Activated CD4-positive, alpha-beta memory T cell treated with anti-CD3 and anti-CD28 coated beads for 36 hours (primary cell): ENCODE results near the gene PLSCR5. TPM values are rescaled to one million over a fixed set of nuclear protein-coding genes. Genes with fewer than 3 reads are reported as not detected.
A peak's percentile ranks its signal among the peaks of the same experiment; 100 is the strongest.

Source experiments
- CTCF ChIA-PET: fragments of 350-600 bp; sonication (Branson Sonifier 250); formaldehyde crosslinking; loops from one replicate; lab custom pipeline; 2021; ENCODE audit warnings: antibody characterized with exemption, inconsistent platforms; lab: Charles Lee
- POLR2A ChIA-PET: fragments of 350-600 bp; sonication (Branson Sonifier 250); formaldehyde crosslinking; loops from one replicate; lab custom pipeline; 2021; ENCODE audit warnings: antibody characterized with exemption; lab: Charles Lee
- DNase-seq: peaks from one replicate; pipeline ENCODE4 v3.0.0-alpha.2; 2020
- H3K27ac Mint-ChIP-seq: one replicate; pipeline ENCODE4 v1.8.0; 2021; ENCODE audit warnings: mixed read lengths
- H3K27me3 Mint-ChIP-seq: one replicate; pipeline ENCODE4 v1.8.0; 2021; ENCODE audit warnings: mixed read lengths
- H3K36me3 Mint-ChIP-seq: one replicate; pipeline ENCODE4 v1.8.0; 2021; ENCODE audit warnings: mixed read lengths
- H3K4me1 Mint-ChIP-seq: one replicate; pipeline ENCODE4 v1.8.0; 2021; ENCODE audit warnings: low read depth, mixed read lengths
- H3K4me3 Mint-ChIP-seq: one replicate; pipeline ENCODE4 v1.8.0; 2021; ENCODE audit warnings: mild to moderate bottlenecking, mixed read lengths
- H3K9me3 Mint-ChIP-seq: one replicate; pipeline ENCODE4 v1.8.0; 2021; ENCODE audit warnings: mixed read lengths
- intact Hi-C: fragments of 100-400 bp; cut with micrococcal nuclease; formaldehyde crosslinking; loops from one replicate; pipeline ENCODE4 v1.15.1; 2023
- total RNA-seq, 2 experiments: library from RNA; stranded (reverse); gene quantifications; one replicate each; pipeline ENCODE4 v1.2.3, GENCODE V29; 2021

The PLSCR5 gene
- total RNA-seq, 2 experiments from 2014 or later = not detected

GRCh38 chr3:146626403-146627122, 21.4 kb upstream of the PLSCR5 start:
- H3K9me3 Mint-ChIP-seq = no peaks in the 10 kb centered on the region
- intact Hi-C loops = no loop called here
- H3K4me1 Mint-ChIP-seq = peaks cover 8% of the 10 kb centered on the region
- no peak overlapping the region for H3K27ac Mint-ChIP-seq
- CTCF ChIA-PET = no interaction called here
- H3K4me3 Mint-ChIP-seq = no peak overlapping the region
- no peaks in the 10 kb centered on the region for H3K36me3 Mint-ChIP-seq
- DNase-seq = no peak
- H3K27me3 Mint-ChIP-seq = no peaks in the 10 kb centered on the region
- POLR2A ChIA-PET = no interaction called here

- Mint-ChIP-seq H3K4me1 (peaks cover 8% of the 10 kb centered on the region), H3K27ac (no peak overlapping the region), H3K27me3 (no peaks in the 10 kb centered on the region), H3K4me3 (peak overlapping the region; percentile 23), H3K9me3 (no peaks in the 10 kb centered on the region), H3K36me3 (no peaks in the 10 kb centered on the region)
- ChIA-PET CTCF (no interaction called here), POLR2A (no interaction called here)
- no peak for DNase-seq
- intact Hi-C loops = no loop called here
Measured at GRCh38 chr3:146625186-146625775, 20.1 kb upstream of the PLSCR5 start.

DNA sequence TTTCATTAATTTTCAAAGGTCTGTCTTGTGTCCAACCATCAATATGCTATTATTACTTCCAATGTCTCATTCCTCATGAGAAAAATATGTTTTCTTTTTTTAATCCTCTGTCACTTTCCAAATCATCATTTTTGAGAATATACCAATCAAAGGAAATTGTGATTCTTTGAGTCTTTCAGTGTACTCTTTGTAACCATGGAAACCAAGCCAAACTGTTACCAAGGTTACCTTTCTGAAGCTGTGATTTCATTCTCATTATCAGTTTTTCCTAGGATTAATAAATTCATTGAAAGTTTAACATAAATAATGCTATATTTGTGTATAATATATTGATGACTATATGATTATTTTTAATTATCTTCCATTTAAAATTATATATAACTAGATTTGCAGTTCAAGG, 16.6 kb upstream of the PLSCR5 start:
- intact Hi-C loops = no loop called here
- ChIA-PET CTCF (no interaction called here), POLR2A (no interaction called here)
- no peak overlapping the region for H3K27ac Mint-ChIP-seq
- no peaks in the 10 kb centered on the region for H3K9me3 Mint-ChIP-seq
- no peak overlapping the region for H3K4me3 Mint-ChIP-seq
- DNase-seq = no peak
- H3K36me3 Mint-ChIP-seq = no peaks in the 10 kb centered on the region
- H3K27me3 Mint-ChIP-seq = no peaks in the 10 kb centered on the region
- peaks cover 8% of the 10 kb centered on the region for H3K4me1 Mint-ChIP-seq

GRCh38 chr3:146612015-146612414, 6.9 kb upstream of the PLSCR5 start:
- CTCF ChIA-PET = no interaction called here
- Mint-ChIP-seq H3K4me1 (no peaks in the 10 kb centered on the region), H3K36me3 (no peaks in the 10 kb centered on the region), H3K27ac (no peak overlapping the region), H3K27me3 (peaks cover 3% of the 10 kb centered on the region), H3K4me3 (no peak overlapping the region), H3K9me3 (no peaks in the 10 kb centered on the region)
- DNase-seq = no peak
- POLR2A ChIA-PET = no interaction called here
- intact Hi-C loops = no loop called here

DNA sequence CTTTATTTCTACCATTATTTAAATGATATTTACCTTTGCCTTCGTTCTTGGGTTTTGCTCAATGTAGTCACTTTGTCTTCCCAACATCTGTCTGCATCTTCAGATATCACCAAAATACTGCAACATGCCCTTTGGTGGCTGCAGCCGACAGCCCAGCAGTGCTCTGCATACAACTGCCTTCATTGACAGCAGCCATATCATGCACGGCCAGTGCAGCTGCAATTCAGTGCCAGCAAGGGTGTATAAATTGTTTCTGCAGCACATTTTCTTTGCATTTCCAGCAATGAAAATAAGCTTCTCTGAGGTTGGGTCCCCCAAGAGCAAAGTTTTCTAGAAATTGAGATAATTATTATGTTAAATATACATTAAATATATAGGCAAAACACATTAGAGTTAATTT, 6.0 kb upstream of the PLSCR5 start:
- H3K4me1 Mint-ChIP-seq = no peaks in the 10 kb centered on the region
- DNase-seq = no peak
- POLR2A ChIA-PET = no interaction called here
- no peaks in the 10 kb centered on the region for H3K9me3 Mint-ChIP-seq
- no peaks in the 10 kb centered on the region for H3K36me3 Mint-ChIP-seq
- CTCF ChIA-PET = no interaction called here
- intact Hi-C loops = no loop called here
- H3K27ac Mint-ChIP-seq = no peak overlapping the region
- peaks cover 4% of the 10 kb centered on the region for H3K27me3 Mint-ChIP-seq
- no peak overlapping the region for H3K4me3 Mint-ChIP-seq

DNA sequence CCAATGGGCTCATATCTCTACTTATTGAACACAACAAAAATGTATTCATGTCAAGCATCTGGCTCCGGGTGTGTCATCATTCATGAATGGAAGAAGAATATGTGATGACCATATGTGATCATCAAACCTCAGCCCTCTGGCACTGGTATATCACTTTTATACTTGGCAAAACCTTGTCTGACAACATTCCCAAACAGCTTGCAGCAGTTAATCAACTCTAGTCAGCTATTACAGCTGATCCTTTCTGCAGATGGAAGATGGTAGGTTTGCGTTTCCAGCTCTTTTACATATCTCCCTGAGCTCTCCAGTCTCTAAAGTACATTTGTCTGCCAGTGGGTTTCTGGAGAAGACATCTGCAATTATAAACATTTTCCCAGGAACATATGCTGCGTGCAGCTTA, 6.6 kb downstream of the PLSCR5 start:
- no peaks in the 10 kb centered on the region for H3K9me3 Mint-ChIP-seq
- no peak for DNase-seq
- intact Hi-C loops = no loop called here
- H3K4me1 Mint-ChIP-seq = no peaks in the 10 kb centered on the region
- POLR2A ChIA-PET = no interaction called here
- no peak overlapping the region for H3K27ac Mint-ChIP-seq
- peaks cover 1% of the 10 kb centered on the region for H3K27me3 Mint-ChIP-seq
- H3K4me3 Mint-ChIP-seq = no peak overlapping the region
- CTCF ChIA-PET = no interaction called here
- H3K36me3 Mint-ChIP-seq = no peaks in the 10 kb centered on the region

- Mint-ChIP-seq H3K27ac (no peak overlapping the region), H3K4me3 (no peak overlapping the region), H3K4me1 (no peaks in the 10 kb centered on the region), H3K36me3 (no peaks in the 10 kb centered on the region), H3K9me3 (no peaks in the 10 kb centered on the region), H3K27me3 (no peaks in the 10 kb centered on the region)
- DNase-seq = no peak
- intact Hi-C loops = loop anchor here (5.0 kb wide), 1 partner anchor 378 kb away; no protein-coding TSS in a partner anchor
- ChIA-PET CTCF (interaction anchor here (0.6 to 1.4 kb wide), 6 partner anchors 9 to 407 kb away, joined by 3 to 6 read pairs (median 4); no protein-coding TSS in a partner anchor), POLR2A (no interaction called here)
Measured at GRCh38 chr3:146594843-146595482, 10.2 kb downstream of the PLSCR5 start.

DNA sequence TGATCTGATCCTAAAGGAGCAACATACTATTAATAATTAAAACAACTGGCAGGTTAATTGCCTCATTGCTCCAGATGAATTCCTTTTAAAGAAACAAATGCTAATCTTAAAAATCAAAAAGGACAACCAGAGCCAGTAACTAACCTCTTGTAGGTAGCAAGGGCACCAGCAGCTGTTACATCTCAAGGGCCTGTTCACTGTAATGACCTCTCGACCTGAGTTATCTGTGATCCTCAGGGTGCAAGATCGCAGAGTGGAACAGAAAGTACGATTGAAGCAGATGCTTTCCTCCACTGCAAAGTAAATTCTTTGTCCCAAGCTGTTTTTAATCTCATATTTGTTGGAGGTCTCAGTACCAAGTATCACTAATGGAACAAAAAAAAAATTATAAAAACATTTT, 11.4 kb downstream of the PLSCR5 start:
- intact Hi-C loops = loop anchor here (5.0 kb wide), 1 partner anchor 376 kb away; no protein-coding TSS in a partner anchor
- Mint-ChIP-seq H3K4me1 (no peaks in the 10 kb centered on the region), H3K36me3 (no peaks in the 10 kb centered on the region), H3K27ac (no peak overlapping the region), H3K4me3 (no peak overlapping the region), H3K9me3 (no peaks in the 10 kb centered on the region), H3K27me3 (no peaks in the 10 kb centered on the region)
- no peak for DNase-seq
- ChIA-PET POLR2A (no interaction called here), CTCF (interaction anchor here (0.6 to 1.4 kb wide), 5 partner anchors 9 to 794 kb away, joined by 3 to 6 read pairs (median 3); no protein-coding TSS in a partner anchor)

- intact Hi-C loops = loop anchor here (1.0 to 5.0 kb wide), 2 partner anchors 50 to 373 kb away; no protein-coding TSS in a partner anchor
- H3K4me3 Mint-ChIP-seq = no peak overlapping the region
- peaks cover 2% of the 10 kb centered on the region for H3K27me3 Mint-ChIP-seq
- H3K36me3 Mint-ChIP-seq = no peaks in the 10 kb centered on the region
- no peak for DNase-seq
- no peak overlapping the region for H3K27ac Mint-ChIP-seq
- POLR2A ChIA-PET = no interaction called here
- H3K4me1 Mint-ChIP-seq = no peaks in the 10 kb centered on the region
- CTCF ChIA-PET = interaction anchor here (0.7 to 1.8 kb wide), 5 partner anchors 9 to 401 kb away, joined by 3 to 5 read pairs (median 4); no protein-coding TSS in a partner anchor
- H3K9me3 Mint-ChIP-seq = no peaks in the 10 kb centered on the region
Measured at GRCh38 chr3:146590521-146590920, 14.6 kb downstream of the PLSCR5 start.

DNA sequence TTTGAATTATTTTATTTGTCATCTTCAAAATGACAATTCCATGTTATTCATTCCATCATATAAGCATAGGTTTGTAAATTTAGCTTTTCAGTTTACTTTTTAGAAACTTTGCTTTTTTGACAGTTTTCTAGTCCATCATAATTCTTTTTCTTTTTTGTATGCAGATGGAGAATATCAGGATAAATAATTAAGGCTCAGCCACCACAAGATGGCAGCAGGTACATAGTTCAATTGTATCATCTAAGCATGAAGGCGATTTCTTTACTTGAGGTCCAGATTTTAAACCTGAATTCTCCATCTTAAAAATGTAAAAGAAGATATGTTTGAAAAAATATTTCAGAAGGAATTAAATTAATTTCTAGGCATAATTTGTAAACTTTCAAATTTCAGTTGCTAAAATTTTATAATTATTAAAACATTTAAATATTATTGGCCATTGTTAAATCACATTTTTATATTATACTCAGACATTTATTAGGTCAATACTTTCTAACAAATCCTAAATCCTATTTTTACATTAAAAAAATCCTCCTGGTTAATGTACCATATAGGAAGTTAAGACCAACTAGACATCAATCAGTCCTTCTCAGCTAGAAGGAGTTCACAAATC, 15.1 kb downstream of the PLSCR5 start:
- intact Hi-C loops = loop anchor here (1.0 to 5.0 kb wide), 2 partner anchors 50 to 373 kb away; no protein-coding TSS in a partner anchor
- POLR2A ChIA-PET = no interaction called here
- Mint-ChIP-seq H3K36me3 (no peaks in the 10 kb centered on the region), H3K9me3 (no peaks in the 10 kb centered on the region), H3K27me3 (peaks cover 2% of the 10 kb centered on the region), H3K4me1 (no peaks in the 10 kb centered on the region), H3K27ac (no peak overlapping the region), H3K4me3 (no peak overlapping the region)
- DNase-seq = no peak
- CTCF ChIA-PET = interaction anchor here (0.6 to 1.8 kb wide), 7 partner anchors 9 to 503 kb away, joined by 3 to 5 read pairs (median 4); no protein-coding TSS in a partner anchor

- intact Hi-C loops = no loop called here
- H3K4me3 Mint-ChIP-seq = no peak overlapping the region
- peaks cover 2% of the 10 kb centered on the region for H3K27me3 Mint-ChIP-seq
- H3K27ac Mint-ChIP-seq = no peak overlapping the region
- no peaks in the 10 kb centered on the region for H3K36me3 Mint-ChIP-seq
- ChIA-PET CTCF (no interaction called here), POLR2A (no interaction called here)
- no peak for DNase-seq
- no peaks in the 10 kb centered on the region for H3K4me1 Mint-ChIP-seq
- peaks cover 4% of the 10 kb centered on the region for H3K9me3 Mint-ChIP-seq
Measured at GRCh38 chr3:146585156-146585555, 20.0 kb downstream of the PLSCR5 start.

DNA sequence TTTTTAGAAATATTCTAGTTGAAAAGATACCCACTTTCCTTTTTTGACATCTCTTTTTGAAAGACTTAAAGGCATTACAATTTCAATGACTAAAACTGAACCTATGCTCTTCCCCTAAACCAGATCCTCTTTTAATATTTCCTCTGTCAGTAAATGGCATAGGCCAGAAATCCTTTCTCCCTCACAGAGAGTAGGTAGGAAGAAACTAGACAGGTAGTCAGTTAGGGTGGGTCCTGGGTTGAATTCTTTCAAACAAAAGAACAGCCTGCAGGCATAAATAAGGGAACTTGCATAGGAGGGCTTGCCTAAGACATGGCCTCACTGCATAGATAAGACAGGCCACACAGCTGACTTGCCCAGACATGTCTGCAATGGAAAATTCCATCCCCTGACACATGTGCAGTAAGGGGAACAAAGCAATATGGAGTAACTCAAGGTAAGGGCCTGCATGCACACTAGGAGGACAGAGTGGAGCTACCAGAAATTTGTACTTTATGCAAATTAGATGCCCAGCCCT, 23.1 kb downstream of the PLSCR5 start:
- Mint-ChIP-seq H3K27me3 (no peaks in the 10 kb centered on the region), H3K27ac (no peak overlapping the region), H3K4me3 (no peak overlapping the region), H3K36me3 (no peaks in the 10 kb centered on the region), H3K4me1 (no peaks in the 10 kb centered on the region), H3K9me3 (peaks cover 4% of the 10 kb centered on the region)
- intact Hi-C loops = no loop called here
- DNase-seq = no peak
- ChIA-PET POLR2A (no interaction called here), CTCF (interaction anchor here (1.7 kb wide), 1 partner anchor 517 kb away, joined by 6 read pairs; no protein-coding TSS in a partner anchor)
